Astrocyte (in vitro differentiated cells and primary cell): ENCODE results near the gene SEH1L.

Experiments
- EZH2 ChIP-seq: IDR thresholded peaks from 2 replicates; pipeline ENCODE4 v1.6.1; 2012; ENCODE audit warnings: mild to moderate bottlenecking, low read length, inconsistent platforms; ENCODE audit not compliant: insufficient read depth
- TF ChIP-seq, protein P1 (sequence below): IDR thresholded peaks from 2 replicates; pipeline ENCODE4 v1.5.1; 2011; ENCODE audit warnings: low read depth, mild to moderate bottlenecking, inconsistent platforms, low read length, moderate library complexity; ENCODE audit not compliant: insufficient read depth

DNA sequence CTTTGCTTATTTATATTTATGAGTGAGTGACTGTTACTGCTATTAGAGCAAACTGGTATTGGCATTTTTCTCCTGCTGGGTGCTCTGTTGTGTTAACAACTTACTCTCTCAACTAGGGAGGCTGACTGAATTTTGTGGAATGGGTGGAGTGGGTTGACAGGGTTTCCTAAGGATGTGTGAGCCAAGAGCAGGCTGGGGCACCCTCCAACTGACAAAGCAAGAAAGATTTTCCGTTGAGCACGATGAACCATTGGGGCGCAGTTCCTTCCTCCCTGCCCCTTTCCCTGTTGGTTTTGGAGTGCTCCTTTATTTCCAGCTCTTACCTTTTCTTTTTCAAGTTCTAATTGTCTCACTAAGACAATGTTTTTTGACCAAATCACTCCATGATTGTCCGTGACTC lies 20.3 kb downstream of the SEH1L start:
- TF ChIP-seq, protein P1, sequence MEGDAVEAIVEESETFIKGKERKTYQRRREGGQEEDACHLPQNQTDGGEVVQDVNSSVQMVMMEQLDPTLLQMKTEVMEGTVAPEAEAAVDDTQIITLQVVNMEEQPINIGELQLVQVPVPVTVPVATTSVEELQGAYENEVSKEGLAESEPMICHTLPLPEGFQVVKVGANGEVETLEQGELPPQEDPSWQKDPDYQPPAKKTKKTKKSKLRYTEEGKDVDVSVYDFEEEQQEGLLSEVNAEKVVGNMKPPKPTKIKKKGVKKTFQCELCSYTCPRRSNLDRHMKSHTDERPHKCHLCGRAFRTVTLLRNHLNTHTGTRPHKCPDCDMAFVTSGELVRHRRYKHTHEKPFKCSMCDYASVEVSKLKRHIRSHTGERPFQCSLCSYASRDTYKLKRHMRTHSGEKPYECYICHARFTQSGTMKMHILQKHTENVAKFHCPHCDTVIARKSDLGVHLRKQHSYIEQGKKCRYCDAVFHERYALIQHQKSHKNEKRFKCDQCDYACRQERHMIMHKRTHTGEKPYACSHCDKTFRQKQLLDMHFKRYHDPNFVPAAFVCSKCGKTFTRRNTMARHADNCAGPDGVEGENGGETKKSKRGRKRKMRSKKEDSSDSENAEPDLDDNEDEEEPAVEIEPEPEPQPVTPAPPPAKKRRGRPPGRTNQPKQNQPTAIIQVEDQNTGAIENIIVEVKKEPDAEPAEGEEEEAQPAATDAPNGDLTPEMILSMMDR = no peak
- TF ChIP-seq EZH2 = no peak
